ENCODE results near the gene SVOPL.

SVOPL gene

GRCh38 chr7:138569418-138569817 is 131.7 kb downstream of the SVOPL start:
- no peaks in the 10 kb centered on the region for H4K20me1 ChIP-seq (ENCODE audit: insufficient read depth, low read length)
- H3K36me3 ChIP-seq (ENCODE audit: insufficient read depth, low read length) = peaks cover 97% of the 10 kb centered on the region
- no peak overlapping the region for H2AFZ ChIP-seq (ENCODE audit: low read depth, low read length)
- H3K79me2 ChIP-seq (ENCODE audit: insufficient read depth, low read length) = no peaks in the 10 kb centered on the region
- TF ChIP-seq EZH2 (IDR thresholded peaks at IDR 0.05; ENCODE audit: borderline replicate concordance, low read depth, low read length, severe bottlenecking) (no peak), CTCF (IDR thresholded peaks at IDR 0.05; ENCODE audit: borderline replicate concordance, extremely low read depth, low read length, poor library complexity, severe bottlenecking) (no peak)
- peaks cover 32% of the 10 kb centered on the region for H3K9me3 ChIP-seq (ENCODE audit: insufficient read depth, low read length, severe bottlenecking)
- no peak overlapping the region for H3K4me3 ChIP-seq (ENCODE audit: low read depth in 1 of 2, low read length in 2 of 2)
- no peaks in the 10 kb centered on the region for H3K27me3 ChIP-seq (ENCODE audit: insufficient read depth, low read length, poor library complexity)
- H3K4me2 ChIP-seq (ENCODE audit: insufficient read depth, low read length) = no peak overlapping the region
- no peak for ATAC-seq (ENCODE audit: insufficient read depth, low read depth)
- no peaks in the 10 kb centered on the region for H3K4me1 ChIP-seq (ENCODE audit: insufficient read depth, low read length)
- DNase-seq = no peak
- no peak overlapping the region for H3K27ac ChIP-seq (ENCODE audit: low read length)
- H3K9ac ChIP-seq (ENCODE audit: low read depth, low read length) = no peak overlapping the region

- Histone ChIP-seq H3K4me3 (ENCODE audit: low read depth in 1 of 2, low read length in 2 of 2) (no peak overlapping the region), H3K9ac (ENCODE audit: low read depth, low read length) (no peak overlapping the region), H3K79me2 (ENCODE audit: insufficient read depth, low read length) (no peaks in the 10 kb centered on the region), H4K20me1 (ENCODE audit: insufficient read depth, low read length) (no peaks in the 10 kb centered on the region), H3K36me3 (ENCODE audit: insufficient read depth, low read length) (peaks cover 97% of the 10 kb centered on the region), H3K9me3 (ENCODE audit: insufficient read depth, low read length, severe bottlenecking) (peaks cover 39% of the 10 kb centered on the region), H2AFZ (ENCODE audit: low read depth, low read length) (no peak overlapping the region), H3K4me2 (ENCODE audit: insufficient read depth, low read length) (no peak overlapping the region), H3K27ac (ENCODE audit: low read length) (no peak overlapping the region), H3K27me3 (ENCODE audit: insufficient read depth, low read length, poor library complexity) (no peaks in the 10 kb centered on the region), H3K4me1 (ENCODE audit: insufficient read depth, low read length) (no peaks in the 10 kb centered on the region)
- TF ChIP-seq CTCF (IDR thresholded peaks at IDR 0.05; ENCODE audit: borderline replicate concordance, extremely low read depth, low read length, poor library complexity, severe bottlenecking) (no peak), EZH2 (IDR thresholded peaks at IDR 0.05; ENCODE audit: borderline replicate concordance, low read depth, low read length, severe bottlenecking) (no peak)
- ATAC-seq (ENCODE audit: insufficient read depth, low read depth) = no peak
- DNase-seq = no peak
Measured at GRCh38 chr7:138568655-138569054, 132.5 kb downstream of the SVOPL start.

GRCh38 chr7:138565451-138566114 is 135.6 kb downstream of the SVOPL start:
- Histone ChIP-seq H3K79me2 (ENCODE audit: insufficient read depth, low read length) (no peaks in the 10 kb centered on the region), H3K27ac (ENCODE audit: low read length) (no peak overlapping the region), H3K9me3 (ENCODE audit: insufficient read depth, low read length, severe bottlenecking) (peaks cover 64% of the 10 kb centered on the region), H3K4me3 (ENCODE audit: low read depth in 1 of 2, low read length in 2 of 2) (no peak overlapping the region), H3K4me1 (ENCODE audit: insufficient read depth, low read length) (no peaks in the 10 kb centered on the region), H4K20me1 (ENCODE audit: insufficient read depth, low read length) (no peaks in the 10 kb centered on the region), H3K4me2 (ENCODE audit: insufficient read depth, low read length) (no peak overlapping the region), H3K27me3 (ENCODE audit: insufficient read depth, low read length, poor library complexity) (no peaks in the 10 kb centered on the region), H3K9ac (ENCODE audit: low read depth, low read length) (no peak overlapping the region), H2AFZ (ENCODE audit: low read depth, low read length) (no peak overlapping the region), H3K36me3 (ENCODE audit: insufficient read depth, low read length) (peaks cover 98% of the 10 kb centered on the region)
- ATAC-seq (ENCODE audit: insufficient read depth, low read depth) (0 out of 3 replicates have a peak, but pooled peaks have one; percentile 27), DNase-seq (peak; percentile 46)
- TF ChIP-seq CTCF (IDR thresholded peaks at IDR 0.05; ENCODE audit: borderline replicate concordance, extremely low read depth, low read length, poor library complexity, severe bottlenecking) (no peak), EZH2 (IDR thresholded peaks at IDR 0.05; ENCODE audit: borderline replicate concordance, low read depth, low read length, severe bottlenecking) (no peak)
